ENCODE results near the gene PCNT.

Gene PCNT

GRCh38 chr21:46340998-46341397 is 17.0 kb downstream of the PCNT start:
- DNase-seq (ENCODE audit: low spot score): no peak

GRCh38 chr21:46344219-46344915 is 20.4 kb downstream of the PCNT start:
- no peak for DNase-seq (ENCODE audit: low spot score)

- DNase-seq (ENCODE audit: low spot score): no peak
These were observed 21.9 kb downstream of the PCNT start for GRCh38 chr21:46345861-46346260.

GRCh38 chr21:46346296-46347202 is 22.6 kb downstream of the PCNT start:
- DNase-seq (ENCODE audit: low spot score): no peak

- no peak for DNase-seq (ENCODE audit: low spot score)
These were observed 23.2 kb downstream of the PCNT start for GRCh38 chr21:46347203-46347550.

- no peak for DNase-seq (ENCODE audit: low spot score)
These were observed 23.9 kb downstream of the PCNT start for GRCh38 chr21:46347791-46348381.

GRCh38 chr21:46349134-46349760 is 25.3 kb downstream of the PCNT start:
- DNase-seq (ENCODE audit: low spot score): no peak

GRCh38 chr21:46350571-46350970 is 26.6 kb downstream of the PCNT start:
- no peak for DNase-seq (ENCODE audit: low spot score)

- DNase-seq (ENCODE audit: low spot score): no peak
These were observed 27.0 kb downstream of the PCNT start for GRCh38 chr21:46350981-46351380.

GRCh38 chr21:46351476-46352163 is 27.7 kb downstream of the PCNT start:
- no peak for DNase-seq (ENCODE audit: low spot score)

GRCh38 chr21:46352164-46352515 is 28.2 kb downstream of the PCNT start:
- no peak for DNase-seq (ENCODE audit: low spot score)

- no peak for DNase-seq (ENCODE audit: low spot score)
These were observed 29.0 kb downstream of the PCNT start for GRCh38 chr21:46352913-46353312.

- no peak for DNase-seq (ENCODE audit: low spot score)
These were observed 30.1 kb downstream of the PCNT start for GRCh38 chr21:46354046-46354445.

- DNase-seq (ENCODE audit: low spot score): no peak
These were observed 30.6 kb downstream of the PCNT start for GRCh38 chr21:46354518-46354917.

GRCh38 chr21:46355161-46356004 is 31.4 kb downstream of the PCNT start:
- DNase-seq (ENCODE audit: low spot score): no peak

GRCh38 chr21:46356005-46356338 is 32.0 kb downstream of the PCNT start:
- no peak for DNase-seq (ENCODE audit: low spot score)

- DNase-seq (ENCODE audit: low spot score): no peak
These were observed 32.8 kb downstream of the PCNT start for GRCh38 chr21:46356494-46357334.

GRCh38 chr21:46357335-46357604 is 33.3 kb downstream of the PCNT start:
- DNase-seq (ENCODE audit: low spot score): no peak

GRCh38 chr21:46357684-46358425 is 33.9 kb downstream of the PCNT start:
- no peak for DNase-seq (ENCODE audit: low spot score)

GRCh38 chr21:46361176-46361575 is 37.2 kb downstream of the PCNT start:
- DNase-seq (ENCODE audit: low spot score): no peak

Measured in globus pallidus (tissue), 1 donor.